Stimulated activated CD4-positive, alpha-beta T cell treated with anti-CD3 and anti-CD28 coated beads, Interleukin-4, amount 100 ng/mL, for 48 hours (primary cell): ENCODE measurements around the gene TNFRSF12A.
A peak's percentile ranks its signal among the peaks of the same experiment; 100 is the strongest.

Source experiments
- DNase-seq, 2 donors: peaks; one replicate each; pipeline ENCODE4 v3.0.0-alpha.2; 2020; ENCODE audit warnings: low read depth in 2 of 2

Gene TNFRSF12A

DNA sequence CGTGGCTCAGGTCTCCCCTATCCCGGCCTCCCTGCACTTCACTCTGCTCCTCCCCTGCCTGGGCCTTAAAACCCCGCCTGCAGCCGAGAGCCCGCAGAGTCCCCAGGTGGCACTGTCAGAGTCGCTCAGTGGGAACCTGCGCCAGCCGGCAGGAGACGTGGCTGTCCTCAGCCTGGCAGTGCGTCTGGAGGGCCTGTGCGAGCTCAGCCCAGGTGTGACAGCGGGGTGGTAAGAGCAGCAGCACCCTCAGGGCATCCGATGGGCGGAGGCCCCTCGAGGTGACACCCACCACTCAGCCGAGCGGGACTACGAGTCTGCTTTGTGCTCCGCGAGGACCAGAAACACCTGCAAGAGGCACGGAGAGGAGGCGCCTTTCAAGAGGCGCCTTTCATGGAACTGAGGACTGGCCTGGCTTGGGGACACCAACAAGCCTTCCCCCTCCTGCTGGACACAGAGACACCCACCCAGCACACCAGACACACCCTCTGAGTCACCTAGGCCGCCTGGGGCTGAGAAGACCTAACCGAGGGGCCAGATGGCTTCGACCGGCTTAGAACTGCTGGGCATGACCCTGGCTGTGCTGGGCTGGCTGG is 7.2 kb upstream of the TNFRSF12A start, which contains the start of gene CLDN9:
CLDN9 (plus strand) TSS at position 96 of the 593 bp plus-strand sequence; CDS start at position 536, 440 bp downstream.
- no peak for DNase-seq

DNA sequence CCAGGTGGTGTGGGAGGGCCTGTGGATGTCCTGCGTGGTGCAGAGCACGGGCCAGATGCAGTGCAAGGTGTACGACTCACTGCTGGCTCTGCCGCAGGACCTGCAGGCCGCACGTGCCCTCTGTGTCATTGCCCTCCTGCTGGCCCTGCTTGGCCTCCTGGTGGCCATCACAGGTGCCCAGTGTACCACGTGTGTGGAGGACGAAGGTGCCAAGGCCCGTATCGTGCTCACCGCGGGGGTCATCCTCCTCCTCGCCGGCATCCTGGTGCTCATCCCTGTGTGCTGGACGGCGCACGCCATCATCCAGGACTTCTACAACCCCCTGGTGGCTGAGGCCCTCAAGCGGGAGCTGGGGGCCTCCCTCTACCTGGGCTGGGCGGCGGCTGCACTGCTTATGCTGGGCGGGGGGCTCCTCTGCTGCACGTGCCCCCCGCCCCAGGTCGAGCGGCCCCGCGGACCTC is 6.6 kb upstream of the TNFRSF12A start:
- no peak for DNase-seq

GRCh38 chr16:3013998-3014690 is 6.0 kb upstream of the TNFRSF12A start:
- DNase-seq: no peak

GRCh38 chr16:3014971-3015370 is 5.2 kb upstream of the TNFRSF12A start:
- no peak for DNase-seq

- DNase-seq: no peak
These were observed 4.2 kb upstream of the TNFRSF12A start for GRCh38 chr16:3015865-3016521.

- DNase-seq: no peak
These were observed 2.8 kb upstream of the TNFRSF12A start for GRCh38 chr16:3017344-3017743.

DNA sequence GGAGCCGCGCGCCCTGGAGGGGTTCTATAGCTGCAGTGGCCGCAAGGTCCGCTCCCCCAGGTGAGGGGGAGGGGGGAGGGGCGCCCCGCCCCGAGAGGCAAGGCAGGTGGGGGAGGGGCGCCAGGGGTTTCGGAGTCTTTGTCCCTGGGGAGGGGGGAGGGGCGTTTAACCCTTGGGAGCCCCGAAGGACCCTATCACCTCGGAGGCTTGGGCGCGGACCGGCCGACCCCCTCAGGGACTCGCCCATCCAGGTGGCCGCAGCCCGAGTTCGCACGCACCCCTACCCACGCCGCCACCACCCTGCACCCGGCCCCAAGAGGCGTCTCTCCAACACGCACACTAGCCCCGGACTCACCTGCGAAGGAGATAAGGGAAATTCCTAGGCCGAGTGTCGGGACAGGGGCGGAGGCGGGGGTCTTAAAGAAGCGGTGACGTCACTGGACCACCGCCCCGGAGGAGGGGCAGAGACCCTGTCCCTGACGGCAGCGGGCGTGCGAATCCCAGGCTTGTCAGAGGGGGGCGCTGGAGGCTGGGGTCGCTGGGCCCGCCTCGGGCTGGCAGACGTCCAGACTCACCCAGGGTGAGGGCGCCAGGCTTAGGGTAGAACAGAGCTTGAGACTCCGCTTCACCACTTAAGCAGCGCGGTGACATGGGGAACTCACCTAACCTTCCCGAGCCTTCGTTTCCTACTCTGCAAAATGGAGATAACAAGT is 2.2 kb upstream of the TNFRSF12A start, which contains the start of gene CLDN6:
CLDN6 (minus strand) TSS at position 390 of the 713 bp plus-strand sequence. CDS start 2,162 bp downstream, outside the sequence.
- DNase-seq: no peak

DNA sequence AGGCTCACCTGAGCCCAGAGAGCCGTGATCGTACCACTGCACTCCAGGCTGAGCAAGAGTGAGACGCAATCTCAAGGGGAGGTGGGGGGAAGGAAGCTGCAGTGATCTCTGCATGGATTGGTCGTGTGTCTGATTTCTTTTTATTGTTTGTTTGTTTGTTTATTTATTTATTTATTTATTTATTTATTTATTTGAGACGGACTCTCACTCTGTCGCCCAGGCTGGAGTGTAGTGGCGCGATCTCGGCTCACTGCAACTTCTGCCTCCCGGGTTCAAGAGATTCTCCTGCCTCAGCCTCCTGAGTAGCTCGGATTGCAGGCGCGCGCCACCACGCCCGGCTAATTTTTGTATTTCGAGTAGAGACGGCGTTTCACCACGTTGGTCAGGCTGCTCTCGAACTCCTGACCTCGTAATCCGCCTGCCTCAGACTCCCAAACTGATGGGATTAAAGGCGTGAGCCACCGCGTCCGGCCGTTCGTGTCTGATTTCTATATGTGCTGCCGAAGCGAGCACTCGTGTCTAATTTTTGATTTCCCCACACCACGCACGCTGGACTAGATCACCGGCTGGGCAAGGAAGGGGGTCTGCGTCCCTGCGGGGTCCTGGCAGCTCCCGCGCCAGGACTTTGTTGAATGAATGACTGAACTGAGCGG is 448 bp upstream of the TNFRSF12A start:
- no peak for DNase-seq

DNA sequence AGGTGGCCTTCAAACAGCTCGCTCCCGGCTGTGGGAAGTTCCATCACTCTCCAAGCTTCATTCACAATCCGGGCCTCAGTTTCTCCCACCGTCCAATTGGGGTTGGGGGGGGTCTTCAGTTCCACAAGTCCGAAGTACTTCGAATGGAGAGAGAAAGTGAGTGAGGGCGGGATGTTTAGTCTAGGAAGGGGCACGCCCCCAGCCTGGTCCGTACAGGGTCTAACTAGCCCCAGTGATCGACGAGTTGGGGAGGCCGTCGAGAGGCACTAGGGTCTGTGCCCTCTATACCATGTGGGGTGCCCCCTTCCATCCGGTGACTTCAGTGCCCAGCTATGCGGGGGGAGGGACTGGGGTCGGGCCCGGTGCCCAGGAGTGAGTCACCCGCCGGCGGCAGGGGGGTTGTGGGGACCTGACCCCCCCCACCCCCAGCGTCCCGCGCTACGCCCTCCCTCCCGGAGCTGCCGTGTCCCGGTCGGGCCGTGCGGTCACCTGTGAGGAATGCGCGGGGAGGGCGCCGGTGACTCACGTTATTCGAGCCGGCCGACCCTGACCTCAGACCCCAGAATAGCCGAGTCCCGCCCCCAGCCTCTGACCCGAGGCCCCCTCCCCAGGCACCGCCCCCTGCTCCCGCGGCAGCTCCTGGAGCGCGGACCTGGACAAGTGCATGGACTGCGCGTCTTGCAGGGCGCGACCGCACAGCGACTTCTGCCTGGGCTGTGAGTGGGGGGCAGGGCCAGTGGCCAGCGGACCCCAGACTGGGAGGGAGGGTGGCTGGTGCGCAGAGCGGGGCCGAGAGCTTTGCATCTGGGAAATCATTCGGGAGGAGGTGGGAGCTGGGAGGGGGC is 658 bp downstream of the TNFRSF12A start:
- DNase-seq: no peak

- DNase-seq: peak; percentile 82 to 91
These were observed 1.5 kb downstream of the TNFRSF12A start for GRCh38 chr16:3021449-3022207.

DNA sequence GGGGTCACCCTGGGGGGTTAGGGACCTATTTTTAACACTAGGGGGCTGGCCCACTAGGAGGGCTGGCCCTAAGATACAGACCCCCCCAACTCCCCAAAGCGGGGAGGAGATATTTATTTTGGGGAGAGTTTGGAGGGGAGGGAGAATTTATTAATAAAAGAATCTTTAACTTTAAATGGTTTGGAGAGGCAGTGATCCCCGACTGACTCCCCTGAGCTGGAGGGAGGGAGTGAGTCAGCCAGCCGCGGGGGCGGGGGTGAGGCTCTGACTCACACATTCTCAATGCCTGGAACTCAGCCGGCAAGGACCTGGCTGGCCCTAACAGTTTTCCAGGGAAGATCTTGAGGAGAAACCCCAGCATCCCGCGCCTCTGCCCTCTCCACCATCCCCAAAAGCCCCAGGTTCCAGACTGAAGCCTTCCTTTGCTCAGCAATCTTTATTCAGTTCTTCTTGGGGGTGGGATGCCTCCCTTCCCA is 2.1 kb downstream of the TNFRSF12A start:
- DNase-seq: peak; percentile 88 to 93

GRCh38 chr16:3022684-3023414 is 2.7 kb downstream of the TNFRSF12A start:
- no peak for DNase-seq

DNA sequence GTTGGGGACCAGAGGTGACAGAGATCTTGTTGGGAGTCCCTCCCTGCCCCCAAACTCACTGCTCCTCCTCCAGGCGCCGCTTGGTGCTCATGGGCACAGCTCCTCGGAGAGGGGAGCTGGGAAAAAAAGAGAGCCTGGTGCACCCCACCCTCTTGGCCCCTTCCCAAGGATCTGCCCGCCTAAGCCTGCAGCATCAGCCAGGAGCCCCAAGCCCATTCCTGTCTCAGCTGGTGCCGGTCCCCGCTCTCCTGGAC is 3.2 kb downstream of the TNFRSF12A start:
- DNase-seq: no peak

- peak; percentile 94 to 95 for DNase-seq
These were observed 3.7 kb downstream of the TNFRSF12A start, which contains the start of the genes HCFC1R1 and THOC6 for GRCh38 chr16:3023669-3024478. Gene HCFC1R1 (minus strand): TSS chr16:3023942. CDS start chr16:3023941, 1 bp downstream. Gene THOC6 (plus strand): TSS chr16:3024035. CDS start chr16:3024327, 292 bp downstream.

DNA sequence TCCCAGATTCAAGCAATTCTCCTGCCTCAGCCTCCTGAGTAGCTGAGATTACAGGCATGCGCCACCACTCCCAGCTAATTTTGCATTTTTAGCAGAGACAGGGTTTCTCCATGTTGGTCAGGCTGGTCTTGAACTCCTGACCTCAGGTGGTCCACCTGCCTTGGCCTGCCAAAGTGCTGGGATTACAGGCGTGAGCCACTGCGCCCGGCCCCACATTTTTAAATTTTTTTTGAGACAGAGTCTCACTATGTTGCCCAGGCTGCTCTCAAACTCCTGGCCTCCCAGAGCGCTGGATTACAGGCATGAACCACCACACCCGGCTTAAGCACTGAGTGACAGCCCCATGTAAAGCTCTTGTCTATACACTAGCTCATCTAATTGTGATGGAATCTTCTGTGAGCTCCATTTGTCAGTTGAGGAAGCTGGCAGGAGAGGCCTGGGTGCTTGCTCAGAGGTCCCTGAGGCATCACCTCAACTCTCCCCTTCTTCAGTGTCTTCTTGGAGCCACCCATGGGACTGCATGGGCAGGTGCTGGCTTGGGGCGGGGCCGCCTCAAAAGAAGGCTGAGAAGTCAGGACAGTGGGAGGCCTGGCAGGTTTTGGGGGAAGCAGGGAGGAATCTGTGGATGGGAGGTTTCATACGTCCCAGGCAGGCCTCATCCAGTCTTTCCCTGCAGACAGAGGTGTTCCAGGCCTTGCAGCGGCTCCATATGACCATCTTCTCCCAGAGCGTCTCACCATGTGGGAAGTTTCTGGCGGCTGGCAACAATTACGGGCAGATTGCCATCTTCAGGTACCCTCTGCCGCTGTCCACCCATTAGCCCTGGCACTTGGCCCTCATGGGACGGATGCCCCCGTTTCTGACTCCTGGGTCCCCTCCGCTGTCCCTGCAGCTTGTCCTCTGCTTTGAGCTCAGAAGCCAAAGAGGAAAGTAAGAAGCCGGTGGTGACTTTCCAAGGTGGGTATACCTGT is 5.1 kb downstream of the TNFRSF12A start:
- no peak for DNase-seq

GRCh38 chr16:3026003-3026378 is 5.8 kb downstream of the TNFRSF12A start:
- DNase-seq: no peak
